Ovary (tissue), 3 donors: ENCODE measurements around the gene MAPK8IP3.

Experiments
- CTCF ChIP-seq, 3 donors: fragments of 450-650 bp in 2 of 3; fragments of 200-600 bp in 1 of 3; IDR thresholded peaks; one replicate each; pipeline versions ENCODE4 v1.5.1 to v1.8.0; 2016 to 2022; ENCODE audit warnings: antibody characterized with exemption in 3 of 3, mild to moderate bottlenecking in 1 of 3
- EP300 ChIP-seq: sonication (generic); formaldehyde crosslinking; IDR thresholded peaks from one replicate; pipeline ENCODE4 v1.6.1; 2017; ENCODE audit warnings: antibody characterized with exemption
- POLR2A ChIP-seq: fragments of 450-650 bp; IDR thresholded peaks from one replicate; pipeline ENCODE4 v1.6.1; 2017; ENCODE audit warnings: antibody characterized with exemption, mild to moderate bottlenecking, moderate library complexity
- donor health status: DM: no; HTN: no; CAD: no.

- TF ChIP-seq EP300 = no peak
- no peak for TF ChIP-seq POLR2A
- no peak for TF ChIP-seq CTCF (IDR thresholded peaks at IDR 0.05)
Measured at GRCh38 chr16:1662543-1662942, 43.5 kb upstream of the MAPK8IP3 start.
